HCEC 1CT (cell line): ENCODE data around the gene ZBTB16.

Experiments
- DNase-seq: peaks from one replicate; pipeline ENCODE4 v3.0.0-alpha.2; 2017

Gene ZBTB16

GRCh38 chr11:114270531-114271270 is 211.2 kb downstream of the ZBTB16 start:
- no peak for DNase-seq

GRCh38 chr11:114271316-114271715 is 211.8 kb downstream of the ZBTB16 start:
- no peak for DNase-seq

DNA sequence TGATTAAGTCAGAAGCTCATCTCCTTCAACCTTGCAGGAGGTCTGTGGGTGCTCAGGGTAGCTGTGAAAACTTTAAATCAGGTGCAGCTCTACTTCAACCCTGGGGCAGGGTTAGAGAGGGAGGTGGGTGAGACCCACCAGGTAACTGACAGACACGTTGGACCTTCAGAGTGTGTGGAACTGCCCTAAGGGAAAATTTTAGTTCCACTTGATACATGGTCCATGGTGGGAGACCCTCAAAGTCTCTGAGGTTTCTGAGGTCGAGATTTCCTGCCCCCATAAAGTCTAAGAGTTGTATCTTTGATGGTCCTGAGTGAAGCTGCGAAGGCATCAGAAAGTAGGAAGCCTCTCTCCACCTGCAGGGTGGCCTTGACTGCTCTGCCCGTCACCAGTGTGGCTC is 212.8 kb downstream of the ZBTB16 start:
- DNase-seq = no peak

GRCh38 chr11:114273071-114273470 is 213.6 kb downstream of the ZBTB16 start:
- no peak for DNase-seq

DNA sequence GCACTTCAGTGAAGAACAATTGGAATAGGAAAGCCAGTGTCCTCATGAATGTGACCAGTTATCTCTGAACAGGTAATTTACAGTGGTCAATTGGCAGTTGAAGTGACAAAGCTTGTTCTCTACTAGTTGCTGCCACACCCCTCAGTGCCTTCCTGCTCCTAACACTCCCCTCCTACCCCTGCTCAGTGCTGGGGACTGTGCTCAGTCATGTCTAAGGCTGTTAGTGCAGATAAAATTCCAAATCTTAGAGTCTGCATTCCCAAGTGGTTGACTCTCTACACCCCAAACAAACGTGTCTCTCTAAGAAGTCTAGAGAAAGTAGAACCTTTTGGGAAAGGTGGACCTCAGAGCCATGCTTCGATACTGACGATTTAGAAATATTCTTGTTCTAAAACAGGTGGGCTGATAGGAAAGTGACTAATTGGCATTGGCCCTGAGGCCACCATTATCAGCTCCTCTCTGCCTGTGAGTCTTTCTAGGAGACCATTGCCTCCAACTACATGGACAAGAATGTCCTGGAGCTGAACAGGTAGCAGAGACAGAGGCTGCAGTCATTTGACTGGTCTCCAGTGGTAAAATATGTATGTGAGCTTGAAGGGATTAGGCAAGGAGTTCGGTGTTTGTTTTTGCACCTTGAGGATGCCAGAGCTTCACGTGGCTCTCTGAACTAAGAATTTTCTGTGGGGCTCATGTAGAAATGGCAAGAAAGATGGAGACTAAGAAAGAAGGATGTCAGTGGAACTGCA is 214.6 kb downstream of the ZBTB16 start:
- no peak for DNase-seq

DNA sequence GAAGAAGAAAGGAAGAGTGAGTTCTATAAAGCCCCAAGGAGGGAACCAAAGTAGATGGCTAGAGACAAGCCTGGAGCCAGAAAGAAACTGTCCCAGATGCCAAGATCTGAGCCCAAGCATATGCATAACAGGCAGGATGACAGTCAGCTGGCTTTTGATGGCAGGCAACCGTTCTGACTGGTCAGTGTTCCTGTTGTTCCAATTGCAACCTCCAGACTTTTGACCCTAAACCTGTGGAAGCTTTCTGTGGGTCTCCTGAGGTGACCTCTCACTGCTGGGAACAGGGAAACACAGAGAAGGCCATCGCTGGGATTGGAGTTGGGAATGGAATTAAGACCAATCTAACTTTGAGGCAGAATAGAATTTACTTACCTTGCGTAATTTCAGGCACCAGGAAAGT is 215.1 kb downstream of the ZBTB16 start:
- DNase-seq = no peak

DNA sequence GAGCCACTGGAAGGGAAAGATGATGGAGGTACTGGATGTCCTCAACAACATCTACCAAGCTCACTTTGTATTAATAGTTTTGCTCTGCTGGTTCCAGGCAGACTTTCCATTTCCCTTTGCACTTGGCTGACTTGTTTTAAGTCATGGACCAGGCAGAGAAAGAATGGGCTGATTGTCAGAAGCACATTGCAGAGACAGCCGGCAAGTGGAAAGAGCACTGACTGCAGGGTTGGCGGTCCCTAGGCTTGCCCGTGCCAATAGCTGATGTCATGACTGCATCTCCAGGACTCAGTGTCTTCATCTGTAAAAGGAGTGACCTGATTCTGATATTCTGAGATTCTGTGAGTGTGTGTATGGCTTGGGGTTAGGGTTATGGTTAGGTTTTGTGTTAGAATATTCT is 215.8 kb downstream of the ZBTB16 start:
- DNase-seq = no peak

DNA sequence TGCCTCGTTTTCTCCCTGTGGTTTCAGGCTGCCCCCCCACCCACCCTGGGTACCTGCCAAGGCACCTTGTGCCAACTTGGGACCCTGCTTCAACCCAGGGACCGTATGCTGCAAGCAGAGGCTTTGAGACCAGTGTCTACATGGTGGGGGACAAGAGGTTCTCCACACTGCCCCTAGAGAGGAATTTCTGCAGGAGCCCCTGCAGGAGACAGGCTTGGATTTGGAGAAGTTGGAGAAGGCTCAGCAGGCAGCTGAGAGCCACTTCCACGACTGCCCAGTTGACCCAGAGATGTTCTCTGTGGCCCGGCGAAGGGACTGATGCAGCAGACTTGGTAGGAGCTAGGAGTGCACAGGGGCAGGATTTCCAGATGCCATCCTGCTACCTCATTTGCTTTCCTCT is 216.6 kb downstream of the ZBTB16 start:
- DNase-seq = no peak

DNA sequence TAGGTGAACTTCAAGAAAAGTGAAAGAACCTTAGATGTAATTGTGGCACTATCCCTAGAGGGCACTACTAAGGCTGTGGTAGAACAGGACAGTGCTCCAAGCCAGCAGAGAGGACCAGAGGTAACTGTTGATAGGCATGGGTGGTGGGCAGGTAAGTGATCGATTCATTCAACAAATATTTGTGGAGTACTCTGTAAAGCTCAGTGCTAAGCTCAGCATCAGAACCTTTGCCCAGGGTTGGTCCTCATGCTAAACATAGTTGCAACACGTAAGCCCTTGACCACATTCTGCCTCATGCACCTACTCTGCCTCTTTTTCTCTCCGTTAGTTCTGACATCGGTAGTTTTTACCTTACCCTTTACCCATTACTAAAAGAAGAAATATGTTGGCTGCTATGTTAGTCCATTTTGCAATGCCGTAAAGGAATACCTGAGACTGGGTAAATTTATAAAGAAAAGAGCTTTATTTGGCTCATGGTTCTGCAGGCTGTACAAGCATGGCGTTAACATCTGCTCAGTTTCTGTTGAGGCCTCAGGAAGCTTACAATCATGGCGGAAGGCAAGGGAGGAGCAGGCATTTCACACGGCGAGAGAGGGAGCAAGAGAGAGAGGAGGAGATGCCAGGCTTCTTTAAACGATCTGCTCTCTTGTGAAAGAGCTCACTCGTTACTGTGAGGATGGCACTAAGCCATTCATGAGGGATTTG is 218.3 kb downstream of the ZBTB16 start:
- DNase-seq = no peak

- DNase-seq = no peak
These were observed 219.0 kb downstream of the ZBTB16 start for GRCh38 chr11:114278342-114279065.

DNA sequence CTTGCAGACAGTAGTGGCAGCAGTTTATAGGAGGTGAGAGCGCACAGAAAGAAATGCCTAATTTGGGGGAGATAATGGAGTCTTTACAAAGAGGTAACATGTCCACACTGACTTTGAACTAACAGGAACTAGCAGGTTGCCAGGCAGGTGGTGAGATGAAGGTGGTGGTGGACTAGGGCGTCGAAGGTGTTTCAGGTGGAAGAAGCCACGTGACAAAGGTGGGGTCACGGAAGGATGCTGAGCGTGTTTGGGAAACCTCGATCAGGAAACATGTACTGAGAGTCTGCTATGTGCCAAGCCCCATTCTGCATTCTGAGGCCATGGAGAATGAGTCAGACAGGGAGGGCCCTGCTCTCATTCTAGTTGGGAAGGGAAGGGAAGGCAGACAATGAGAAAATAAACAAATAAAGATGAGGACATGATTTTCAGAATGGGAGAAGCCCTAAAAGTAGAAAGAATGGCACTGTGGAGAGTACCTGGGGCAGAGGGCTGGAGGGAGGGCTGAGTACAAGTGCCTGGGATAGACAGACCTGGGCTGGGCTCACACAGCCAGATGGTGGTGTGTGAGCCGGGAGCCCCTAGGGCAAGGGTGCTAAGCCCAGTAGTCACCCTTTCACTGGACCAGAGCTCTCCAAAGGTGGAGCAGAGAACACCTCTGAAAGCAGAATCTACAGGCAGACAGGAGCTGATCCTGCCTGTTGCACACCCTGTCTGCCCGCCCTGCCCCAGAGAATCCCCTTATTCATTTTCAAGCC is 220.5 kb downstream of the ZBTB16 start:
- peak; percentile 65 for DNase-seq

DNA sequence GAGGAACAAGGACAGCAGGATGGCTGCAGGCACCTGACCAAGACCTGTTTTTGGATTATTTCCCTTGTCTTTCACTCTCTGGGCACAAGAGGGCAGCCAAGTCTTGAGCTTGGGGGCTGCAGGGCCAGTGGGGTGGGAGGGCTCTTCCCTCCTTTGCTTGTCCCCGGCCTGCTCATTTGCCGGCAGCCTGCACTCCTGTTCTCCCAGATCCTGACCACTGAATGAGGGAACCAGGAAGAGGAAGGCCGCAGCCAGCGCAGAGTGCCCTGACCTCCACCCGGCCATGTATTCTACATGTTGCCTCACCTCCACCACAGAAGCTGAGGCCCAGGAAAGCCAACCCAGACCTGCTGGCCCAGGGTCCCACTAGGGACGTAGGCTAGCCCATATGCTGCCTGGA is 221.2 kb downstream of the ZBTB16 start:
- peak; percentile 86 for DNase-seq

DNA sequence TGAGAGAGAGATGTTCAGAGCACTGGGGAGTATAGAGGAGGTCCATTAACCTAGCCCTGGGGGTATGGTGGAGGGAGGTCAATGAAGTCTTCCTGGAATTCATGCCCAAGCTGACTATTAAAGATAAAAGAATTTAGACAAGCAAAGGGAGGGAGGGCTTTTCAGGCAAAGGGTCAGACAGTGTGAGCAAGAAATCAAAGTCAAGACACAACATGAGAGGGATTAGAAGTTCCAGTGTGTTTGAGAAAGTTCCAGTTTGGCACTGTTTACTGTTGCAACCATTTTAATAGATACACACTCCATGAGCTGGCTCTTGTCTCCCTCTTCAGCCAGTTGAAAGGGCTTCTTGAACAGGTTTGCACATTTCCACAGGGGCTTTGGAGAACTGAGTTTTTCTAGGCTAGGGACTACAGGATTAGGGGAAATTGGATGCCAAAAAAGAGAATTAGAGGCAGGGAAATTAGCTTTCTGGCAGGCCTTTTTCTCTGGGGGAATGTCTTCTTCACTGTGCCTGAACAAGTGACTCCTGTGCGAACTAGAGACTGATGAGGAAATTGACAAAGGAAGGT is 222.0 kb downstream of the ZBTB16 start:
- DNase-seq = no peak

- no peak for DNase-seq
These were observed 223.0 kb downstream of the ZBTB16 start for GRCh38 chr11:114282488-114282887.

DNA sequence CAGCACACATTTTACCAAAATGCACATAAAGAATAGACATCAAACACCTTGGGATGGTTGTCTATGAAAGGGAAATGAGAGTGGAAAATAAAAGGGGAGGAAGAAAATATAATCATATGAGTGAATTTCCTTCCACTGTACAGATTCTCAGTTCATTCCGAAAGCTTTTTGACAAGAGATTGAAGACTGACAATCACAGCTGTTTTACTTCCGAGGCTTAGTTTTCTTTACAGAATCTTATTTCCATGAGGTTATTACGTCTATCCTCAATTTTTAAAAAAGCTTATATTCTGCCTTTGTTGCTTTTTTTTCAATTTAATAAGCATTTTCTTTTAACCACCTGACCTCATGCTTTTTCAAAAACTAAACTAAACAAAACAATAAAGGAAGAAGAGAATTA is 223.9 kb downstream of the ZBTB16 start:
- DNase-seq = no peak

- no peak for DNase-seq
These were observed 224.5 kb downstream of the ZBTB16 start for GRCh38 chr11:114284021-114284420.

DNA sequence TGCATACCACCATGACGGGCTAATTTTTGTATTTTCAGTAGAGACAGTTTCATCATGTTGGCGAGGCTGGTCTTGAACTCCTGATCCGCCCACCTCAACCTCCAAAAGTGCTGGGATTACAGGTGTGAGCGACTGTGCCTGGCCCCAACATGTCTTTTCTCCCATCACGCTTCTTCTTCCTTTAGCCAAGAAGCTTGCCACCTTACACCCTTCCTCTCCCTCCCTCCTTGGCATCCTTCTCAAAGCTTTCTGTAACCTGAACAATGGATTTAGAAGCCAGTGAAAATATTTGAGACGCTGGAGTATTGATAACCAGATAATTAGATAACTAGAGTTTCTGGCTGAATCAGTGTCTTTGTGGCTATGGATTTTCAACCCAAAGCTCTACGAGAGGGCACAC is 225.4 kb downstream of the ZBTB16 start:
- no peak for DNase-seq

- DNase-seq = peak; percentile 70
These were observed 226.1 kb downstream of the ZBTB16 start for GRCh38 chr11:114285599-114285998.

DNA sequence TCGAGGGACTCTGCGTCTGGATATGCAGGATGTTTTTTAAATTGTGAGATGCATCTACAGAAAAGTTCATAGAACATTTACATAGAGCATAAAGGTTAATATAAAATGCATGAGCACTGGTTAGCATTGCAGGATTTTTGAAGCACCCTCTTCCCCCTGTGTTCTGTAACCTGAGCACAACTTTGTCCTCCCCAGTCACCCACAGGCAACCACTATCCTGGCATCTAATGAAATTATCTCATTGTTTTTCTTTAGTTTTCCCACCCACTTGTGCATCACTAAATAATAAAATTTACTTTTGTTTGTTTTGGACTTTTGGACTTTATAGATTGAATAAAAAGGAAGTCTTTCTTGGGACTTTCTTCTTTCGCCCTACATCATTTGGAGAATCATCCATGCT is 226.7 kb downstream of the ZBTB16 start:
- DNase-seq = no peak

DNA sequence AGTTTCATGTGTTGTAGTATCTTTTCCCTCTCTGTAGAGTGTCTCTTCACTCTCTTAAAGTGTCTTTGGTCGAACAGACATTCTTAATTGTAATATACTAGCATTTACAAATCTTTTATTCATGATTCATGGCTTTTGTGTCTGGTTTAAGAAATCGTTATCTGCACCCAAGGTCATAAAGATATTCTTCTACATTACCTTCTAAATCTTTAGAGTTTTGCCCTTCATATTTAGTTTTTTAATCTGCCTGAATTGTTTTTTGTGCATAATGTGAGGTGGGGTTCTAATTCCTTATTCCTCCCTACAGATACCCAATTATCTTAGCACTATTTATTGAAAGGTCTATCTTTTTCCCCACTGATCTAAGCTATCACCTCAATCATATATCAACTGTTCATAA is 227.6 kb downstream of the ZBTB16 start:
- no peak for DNase-seq

DNA sequence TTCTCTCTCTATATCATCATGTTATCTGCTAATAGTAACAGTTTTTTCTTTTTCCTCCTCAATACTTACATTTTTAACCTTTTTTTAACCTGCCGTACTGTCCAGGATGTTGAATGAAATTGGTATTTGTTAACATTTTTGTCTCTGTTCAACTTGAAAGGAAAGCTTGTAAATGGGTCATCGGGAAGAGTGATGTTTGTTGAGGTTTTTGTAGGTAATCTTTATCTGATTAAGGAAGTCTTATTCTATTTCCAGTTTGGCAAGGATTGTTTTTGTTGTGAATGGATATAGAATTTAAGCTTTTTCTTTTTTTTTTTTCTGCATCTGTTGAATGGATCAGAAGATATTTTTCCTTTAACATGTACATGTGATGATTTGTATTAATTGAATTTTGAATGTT is 228.6 kb downstream of the ZBTB16 start:
- DNase-seq = no peak

DNA sequence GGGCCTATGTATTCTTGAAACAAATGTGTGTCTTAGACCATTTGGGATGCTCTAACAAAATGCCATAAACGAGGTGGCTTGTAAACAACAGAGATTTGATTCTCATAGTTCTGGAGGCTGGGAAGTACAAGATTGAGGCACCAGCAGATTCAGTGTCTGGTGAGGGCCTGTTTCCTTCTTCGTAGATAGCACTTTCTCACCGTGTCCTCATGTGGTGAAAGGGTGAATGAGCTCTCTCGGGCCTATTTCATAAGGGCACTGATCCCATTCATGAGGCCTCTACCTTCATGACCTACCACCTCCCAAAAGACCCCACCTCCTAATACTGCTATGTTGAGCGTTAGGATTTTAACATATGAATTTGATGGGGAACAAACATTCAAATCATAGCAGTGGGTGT is 230.3 kb downstream of the ZBTB16 start:
- DNase-seq = no peak
